OCI-LY1 (cell line): Measurements from ENCODE around the gene ZBED5.
"Not testable (repeated sequence)": the region's sequence is repeated elsewhere in the genome, so short reads cannot be mapped to it uniquely, and the experiment has no call there.

Source experiments
- H2AFZ ChIP-seq: fragments of 200-600 bp; sonication (generic), shearing (Covaris generic); 2 replicates; pipeline ENCODE4 v1.6.0; 2014; ENCODE audit warnings: antibody characterized with exemption, mild to moderate bottlenecking, low read length
- H3F3A ChIP-seq: fragments of 200-600 bp; sonication (generic), shearing (Covaris generic); 2 replicates; pipeline ENCODE4 v1.6.0; 2014; ENCODE audit warnings: mild to moderate bottlenecking, antibody characterized with exemption, low read length, moderate library complexity; ENCODE audit not compliant: insufficient read depth
- H3K27ac ChIP-seq: fragments of 200-600 bp; sonication (generic); 2 replicates; pipeline ENCODE4 v1.5.1; 2014; ENCODE audit warnings: low read length, mixed run types, mild to moderate bottlenecking, low read depth; ENCODE audit not compliant: poor library complexity, severe bottlenecking
- H3K27me3 ChIP-seq: fragments of 200-600 bp; sonication (generic); 2 replicates; pipeline ENCODE4 v1.6.0; 2014; ENCODE audit warnings: antibody characterized with exemption, mild to moderate bottlenecking, low read length, moderate library complexity; ENCODE audit not compliant: insufficient read depth
- H3K36me3 ChIP-seq: fragments of 200-600 bp; sonication (generic); 2 replicates; pipeline ENCODE4 v1.6.1; 2014; ENCODE audit warnings: mild to moderate bottlenecking, antibody characterized with exemption, low read length, moderate library complexity, mixed read lengths; ENCODE audit not compliant: insufficient read depth
- H3K4me1 ChIP-seq: fragments of 200-600 bp; sonication (generic); 2 replicates; pipeline ENCODE4 v1.5.1; 2014; ENCODE audit warnings: mild to moderate bottlenecking, low read length, moderate library complexity; ENCODE audit not compliant: insufficient read depth, severe bottlenecking
- H3K4me2 ChIP-seq: fragments of 200-600 bp; sonication (generic), shearing (Covaris generic); 2 replicates; pipeline ENCODE4 v1.6.1; 2014; ENCODE audit warnings: low read length
- H3K4me3 ChIP-seq: fragments of 200-600 bp; sonication (generic); 2 replicates; pipeline ENCODE4 v1.5.1; 2014; ENCODE audit warnings: low read length, low read depth, mild to moderate bottlenecking, mixed read lengths; ENCODE audit not compliant: poor library complexity, severe bottlenecking
- H3K79me2 ChIP-seq: fragments of 200-600 bp; shearing (Covaris generic); 2 replicates; pipeline ENCODE4 v1.6.1; 2016; ENCODE audit warnings: mixed run types, low read length, mixed read lengths; ENCODE audit not compliant: insufficient read depth
- H3K9ac ChIP-seq: fragments of 200-600 bp; sonication (generic), shearing (Covaris generic); 2 replicates; pipeline ENCODE4 v1.6.1; 2014; ENCODE audit warnings: mild to moderate bottlenecking, low read length, mixed read lengths
- H3K9me2 ChIP-seq: fragments of 200-600 bp; sonication (generic), shearing (Covaris generic); 2 replicates; pipeline ENCODE4 v1.6.1; 2014; ENCODE audit warnings: low read depth, mild to moderate bottlenecking, low read length, mixed read lengths
- H3K9me3 ChIP-seq: fragments of 200-600 bp; shearing (Covaris generic); 2 replicates; pipeline ENCODE4 v1.6.1; 2014; ENCODE audit warnings: low read length, mixed read lengths
- H4K20me1 ChIP-seq: fragments of 200-600 bp; sonication (generic), shearing (Covaris generic); 2 replicates; pipeline ENCODE4 v1.6.0; 2016; ENCODE audit warnings: mild to moderate bottlenecking, low read length; ENCODE audit not compliant: insufficient read depth
- EZH2 ChIP-seq: fragments of 200-600 bp; sonication (generic), shearing (Covaris generic); IDR thresholded peaks from 2 replicates; pipeline ENCODE4 v1.8.0; 2017; ENCODE audit warnings: borderline replicate concordance, mixed run types, mild to moderate bottlenecking, antibody characterized with exemption, low read length, moderate library complexity, mixed read lengths
- TF ChIP-seq, protein P1 (sequence below): fragments of 200-600 bp; sonication (generic), shearing (Covaris generic); IDR thresholded peaks from 2 replicates; pipeline ENCODE4 v1.5.1; 2017; ENCODE audit warnings: mild to moderate bottlenecking, antibody characterized with exemption, low read length, moderate library complexity, mixed read lengths

The ZBED5 gene

DNA sequence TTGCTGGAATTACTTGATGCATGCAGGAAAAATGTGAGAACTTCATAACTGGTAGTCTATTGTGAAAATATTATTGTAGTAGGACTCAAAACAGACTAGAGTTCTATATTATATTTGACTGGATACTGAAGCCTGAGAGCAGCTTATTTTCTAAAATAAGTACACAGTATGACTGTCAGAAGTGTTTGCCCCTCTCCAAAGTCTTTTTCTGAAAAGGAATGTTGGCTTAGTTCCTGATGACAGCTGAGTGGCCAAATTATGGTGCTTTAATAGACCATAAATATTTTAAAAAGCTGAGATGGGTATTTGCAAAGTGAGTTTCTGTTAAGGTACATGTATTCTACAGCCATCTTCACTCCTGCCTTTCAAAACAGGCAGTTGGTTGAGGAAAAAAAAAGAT lies 13.1 kb downstream of the ZBED5 start:
- Histone ChIP-seq H3K4me1 (no peaks in the 10 kb centered on the region), H3K79me2 (no peaks in the 10 kb centered on the region), H3K4me3 (no peak overlapping the region), H3K36me3 (no peaks in the 10 kb centered on the region), H3K27me3 (no peaks in the 10 kb centered on the region), H3K27ac (no peak overlapping the region), H3K9me3 (no peaks in the 10 kb centered on the region), H3K4me2 (no peak overlapping the region), H3F3A (no peaks in the 10 kb centered on the region), H3K9ac (no peak overlapping the region), H4K20me1 (no peaks in the 10 kb centered on the region), H2AFZ (no peak overlapping the region), H3K9me2 (no peaks in the 10 kb centered on the region)
- no peak for TF ChIP-seq EZH2
- TF ChIP-seq, protein P1, sequence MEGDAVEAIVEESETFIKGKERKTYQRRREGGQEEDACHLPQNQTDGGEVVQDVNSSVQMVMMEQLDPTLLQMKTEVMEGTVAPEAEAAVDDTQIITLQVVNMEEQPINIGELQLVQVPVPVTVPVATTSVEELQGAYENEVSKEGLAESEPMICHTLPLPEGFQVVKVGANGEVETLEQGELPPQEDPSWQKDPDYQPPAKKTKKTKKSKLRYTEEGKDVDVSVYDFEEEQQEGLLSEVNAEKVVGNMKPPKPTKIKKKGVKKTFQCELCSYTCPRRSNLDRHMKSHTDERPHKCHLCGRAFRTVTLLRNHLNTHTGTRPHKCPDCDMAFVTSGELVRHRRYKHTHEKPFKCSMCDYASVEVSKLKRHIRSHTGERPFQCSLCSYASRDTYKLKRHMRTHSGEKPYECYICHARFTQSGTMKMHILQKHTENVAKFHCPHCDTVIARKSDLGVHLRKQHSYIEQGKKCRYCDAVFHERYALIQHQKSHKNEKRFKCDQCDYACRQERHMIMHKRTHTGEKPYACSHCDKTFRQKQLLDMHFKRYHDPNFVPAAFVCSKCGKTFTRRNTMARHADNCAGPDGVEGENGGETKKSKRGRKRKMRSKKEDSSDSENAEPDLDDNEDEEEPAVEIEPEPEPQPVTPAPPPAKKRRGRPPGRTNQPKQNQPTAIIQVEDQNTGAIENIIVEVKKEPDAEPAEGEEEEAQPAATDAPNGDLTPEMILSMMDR: no peak

DNA sequence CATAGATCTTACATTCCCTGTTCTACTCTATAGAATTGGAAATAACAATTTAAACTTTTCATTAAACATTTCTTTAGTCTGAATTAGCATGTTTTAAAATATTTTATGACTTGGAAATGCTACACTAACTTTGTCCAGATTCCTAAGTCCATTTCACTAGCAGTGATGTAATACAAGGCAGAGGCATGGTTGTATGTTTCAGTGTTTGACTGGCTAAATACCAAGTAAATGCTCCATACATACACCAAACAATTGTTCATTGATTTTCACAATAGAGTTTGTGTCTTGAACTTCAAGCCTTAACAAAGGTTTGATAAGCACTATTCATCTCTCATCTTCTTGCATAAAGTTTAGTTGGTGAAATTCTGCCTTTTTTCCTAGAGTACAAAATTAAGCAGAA lies 13.5 kb downstream of the ZBED5 start:
- H3K9me2 ChIP-seq: no peaks in the 10 kb centered on the region
- H3K9me3 ChIP-seq: no peaks in the 10 kb centered on the region
- H3K27ac ChIP-seq: no peak overlapping the region
- no peak overlapping the region for H3K4me2 ChIP-seq
- H3K36me3 ChIP-seq: no peaks in the 10 kb centered on the region
- no peaks in the 10 kb centered on the region for H3K79me2 ChIP-seq
- no peak overlapping the region for H3K9ac ChIP-seq
- H2AFZ ChIP-seq: no peak overlapping the region
- no peaks in the 10 kb centered on the region for H3F3A ChIP-seq
- H4K20me1 ChIP-seq: no peaks in the 10 kb centered on the region
- H3K27me3 ChIP-seq: no peaks in the 10 kb centered on the region
- TF ChIP-seq, protein P1: no peak
- TF ChIP-seq EZH2: no peak
- H3K4me3 ChIP-seq: no peak overlapping the region
- H3K4me1 ChIP-seq: no peaks in the 10 kb centered on the region

DNA sequence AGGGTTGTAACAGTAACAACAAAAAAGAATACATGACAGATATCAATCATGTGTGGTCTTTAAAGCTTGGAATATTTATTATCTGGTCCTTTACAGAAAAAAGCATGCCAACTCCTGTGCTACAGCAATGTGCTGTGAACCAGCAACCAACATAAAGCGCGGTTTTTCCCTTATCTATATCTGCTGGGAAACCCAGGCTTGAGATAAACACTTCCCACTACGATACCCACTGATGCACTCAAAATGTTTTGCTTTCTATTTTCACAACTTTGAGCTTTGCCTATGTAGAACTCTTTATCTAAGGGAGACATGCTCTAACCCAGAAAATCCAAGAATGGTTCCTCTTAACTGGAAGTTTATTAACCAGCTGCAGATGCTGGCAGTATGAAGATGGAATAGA lies 19.0 kb downstream of the ZBED5 start:
- H3K4me2 ChIP-seq: no peak overlapping the region
- no peak for TF ChIP-seq EZH2
- no peaks in the 10 kb centered on the region for H3K27me3 ChIP-seq
- no peaks in the 10 kb centered on the region for H3K9me3 ChIP-seq
- no peak overlapping the region for H3K4me3 ChIP-seq
- no peaks in the 10 kb centered on the region for H3K79me2 ChIP-seq
- no peaks in the 10 kb centered on the region for H3F3A ChIP-seq
- H2AFZ ChIP-seq: no peak overlapping the region
- H3K4me1 ChIP-seq: no peaks in the 10 kb centered on the region
- no peak overlapping the region for H3K9ac ChIP-seq
- H3K9me2 ChIP-seq: no peaks in the 10 kb centered on the region
- no peaks in the 10 kb centered on the region for H3K36me3 ChIP-seq
- H3K27ac ChIP-seq: no peak overlapping the region
- no peaks in the 10 kb centered on the region for H4K20me1 ChIP-seq

DNA sequence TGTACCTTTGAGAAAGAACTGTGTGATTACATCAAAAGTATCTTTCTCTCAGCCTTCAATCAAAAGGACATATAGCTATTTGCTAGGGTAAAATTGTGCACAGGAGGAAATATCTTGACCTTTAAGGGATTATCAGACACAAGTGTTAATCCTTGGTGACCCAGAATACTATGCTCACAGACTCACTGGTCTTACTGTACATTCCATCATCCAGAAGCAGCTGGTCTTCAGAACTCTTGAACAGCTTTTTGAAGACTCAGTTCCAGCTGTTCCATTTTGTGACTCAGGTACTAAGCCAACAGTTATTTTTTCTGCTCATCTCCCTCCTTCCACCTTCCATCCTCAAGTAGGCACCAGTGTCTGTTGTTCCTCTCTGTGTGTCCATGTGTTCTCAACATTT lies 19.8 kb downstream of the ZBED5 start:
- no peak overlapping the region for H3K9ac ChIP-seq
- H3F3A ChIP-seq: no peaks in the 10 kb centered on the region
- H3K9me3 ChIP-seq: no peaks in the 10 kb centered on the region
- no peak overlapping the region for H2AFZ ChIP-seq
- H3K4me1 ChIP-seq: no peaks in the 10 kb centered on the region
- H4K20me1 ChIP-seq: no peaks in the 10 kb centered on the region
- TF ChIP-seq, protein P1: no peak
- TF ChIP-seq EZH2: no peak
- H3K36me3 ChIP-seq: no peaks in the 10 kb centered on the region
- no peak overlapping the region for H3K27ac ChIP-seq
- no peaks in the 10 kb centered on the region for H3K27me3 ChIP-seq
- H3K4me3 ChIP-seq: no peak overlapping the region
- H3K79me2 ChIP-seq: no peaks in the 10 kb centered on the region
- H3K9me2 ChIP-seq: no peaks in the 10 kb centered on the region
- H3K4me2 ChIP-seq: no peak overlapping the region

DNA sequence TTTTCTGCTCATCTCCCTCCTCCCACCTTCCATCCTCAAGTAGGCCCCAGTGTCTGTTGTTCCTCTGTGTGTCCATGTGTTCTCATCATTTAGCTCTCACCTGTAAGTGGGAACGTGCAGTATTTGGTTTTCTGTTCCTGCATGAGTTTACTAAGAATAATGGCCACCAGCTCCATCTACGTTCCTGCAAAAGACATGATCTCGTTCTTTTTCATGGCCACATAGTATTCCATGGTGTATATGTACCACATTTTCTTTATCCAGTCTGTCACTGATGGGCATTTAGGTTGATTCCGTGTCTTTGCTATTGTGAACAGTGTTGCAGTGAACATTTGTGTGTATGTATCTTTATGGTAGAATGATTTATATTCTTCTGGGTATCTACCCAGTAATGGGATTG lies 21.0 kb downstream of the ZBED5 start:
- not testable (repeated sequence) for H3K27ac ChIP-seq, H4K20me1 ChIP-seq, H3K79me2 ChIP-seq, H3K4me1 ChIP-seq, H3K9me3 ChIP-seq, H3K27me3 ChIP-seq, H3K9ac ChIP-seq, H2AFZ ChIP-seq, H3K4me2 ChIP-seq, H3K4me3 ChIP-seq, H3F3A ChIP-seq, H3K9me2 ChIP-seq, H3K36me3 ChIP-seq
